Endothelial cell (in vitro differentiated cells): ENCODE data around the gene PLS1. TPM values are rescaled to one million over a fixed set of nuclear protein-coding genes. Genes with fewer than 3 reads are reported as not detected.
"Not testable (repeated sequence)": the region's sequence is repeated elsewhere in the genome, so short reads cannot be mapped to it uniquely, and the experiment has no call there.

Experiments used
- DNase-seq: peaks from one replicate; pipeline ENCODE4 v3.0.0; 2021; ENCODE audit warnings: low spot score
- H3K27ac Mint-ChIP-seq: one replicate; pipeline ENCODE4 v1.8.0; 2021; ENCODE audit warnings: mixed read lengths, inconsistent platforms; ENCODE audit not compliant: unreplicated experiment
- H3K27me3 Mint-ChIP-seq: one replicate; pipeline ENCODE4 v1.8.0; 2021; ENCODE audit warnings: mild to moderate bottlenecking, moderate library complexity, mixed read lengths, inconsistent platforms; ENCODE audit not compliant: unreplicated experiment
- H3K36me3 Mint-ChIP-seq: one replicate; pipeline ENCODE4 v1.8.0; 2021; ENCODE audit warnings: mild to moderate bottlenecking, low read depth, mixed read lengths, inconsistent platforms; ENCODE audit not compliant: unreplicated experiment
- H3K4me1 Mint-ChIP-seq: one replicate; pipeline ENCODE4 v1.8.0; 2021; ENCODE audit warnings: mild to moderate bottlenecking, mixed read lengths, inconsistent platforms; ENCODE audit not compliant: unreplicated experiment
- H3K4me3 Mint-ChIP-seq: one replicate; pipeline ENCODE4 v1.8.0; 2021; ENCODE audit warnings: mild to moderate bottlenecking, mixed read lengths, inconsistent platforms; ENCODE audit not compliant: unreplicated experiment
- H3K9me3 Mint-ChIP-seq: one replicate; pipeline ENCODE4 v1.8.0; 2021; ENCODE audit warnings: mixed read lengths, inconsistent platforms; ENCODE audit not compliant: unreplicated experiment
- total RNA-seq: library from RNA; stranded (reverse); fragmentation: NEBNext Ultra II Directional; extraction: Animal tissue kit (Norgen Biotek cat#: 25700); gene quantifications from one replicate; pipeline ENCODE4 v1.2.1, GENCODE V29; 2021; ENCODE audit not compliant: unreplicated experiment
- TF ChIP-seq, protein P1 (sequence below): fragments of 200-600 bp; sonication (generic); IDR thresholded peaks from one replicate; pipeline ENCODE4 v1.5.0; 2021; ENCODE audit warnings: antibody characterized with exemption; ENCODE audit not compliant: unreplicated experiment

The PLS1 gene
- total RNA-seq, 1 donor from 2014 or later: 2.0 TPM

DNA sequence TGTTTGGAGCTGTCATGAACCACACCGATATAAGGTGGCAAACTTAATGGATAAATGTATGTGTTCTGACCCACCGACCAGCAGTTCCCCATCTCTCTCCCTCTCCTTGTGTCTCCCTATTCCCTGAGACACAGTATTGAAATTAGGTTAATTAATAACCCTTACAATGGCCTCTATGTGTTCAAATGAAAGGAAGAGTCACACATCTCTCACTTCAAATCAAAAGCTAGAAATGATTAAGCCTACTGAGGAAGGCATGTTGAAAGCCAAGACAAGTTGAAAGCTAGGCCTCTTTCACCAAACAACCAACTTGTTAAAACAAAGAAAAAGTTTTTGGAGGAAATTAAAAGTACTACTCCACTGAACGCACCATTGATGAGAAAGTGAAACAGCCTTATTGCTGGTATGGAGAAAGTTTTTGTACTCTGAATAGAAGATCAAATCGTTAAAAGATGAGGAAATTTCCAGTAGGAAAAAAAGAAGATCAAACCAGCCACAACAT lies 32.6 kb upstream of the PLS1 start:
- Mint-ChIP-seq H3K36me3 (peaks cover 5% of the 10 kb centered on the region), H3K27ac (no peak overlapping the region), H3K27me3 (no peaks in the 10 kb centered on the region), H3K4me3 (no peak overlapping the region), H3K9me3 (no peaks in the 10 kb centered on the region), H3K4me1 (no peaks in the 10 kb centered on the region)
- TF ChIP-seq, protein P1, sequence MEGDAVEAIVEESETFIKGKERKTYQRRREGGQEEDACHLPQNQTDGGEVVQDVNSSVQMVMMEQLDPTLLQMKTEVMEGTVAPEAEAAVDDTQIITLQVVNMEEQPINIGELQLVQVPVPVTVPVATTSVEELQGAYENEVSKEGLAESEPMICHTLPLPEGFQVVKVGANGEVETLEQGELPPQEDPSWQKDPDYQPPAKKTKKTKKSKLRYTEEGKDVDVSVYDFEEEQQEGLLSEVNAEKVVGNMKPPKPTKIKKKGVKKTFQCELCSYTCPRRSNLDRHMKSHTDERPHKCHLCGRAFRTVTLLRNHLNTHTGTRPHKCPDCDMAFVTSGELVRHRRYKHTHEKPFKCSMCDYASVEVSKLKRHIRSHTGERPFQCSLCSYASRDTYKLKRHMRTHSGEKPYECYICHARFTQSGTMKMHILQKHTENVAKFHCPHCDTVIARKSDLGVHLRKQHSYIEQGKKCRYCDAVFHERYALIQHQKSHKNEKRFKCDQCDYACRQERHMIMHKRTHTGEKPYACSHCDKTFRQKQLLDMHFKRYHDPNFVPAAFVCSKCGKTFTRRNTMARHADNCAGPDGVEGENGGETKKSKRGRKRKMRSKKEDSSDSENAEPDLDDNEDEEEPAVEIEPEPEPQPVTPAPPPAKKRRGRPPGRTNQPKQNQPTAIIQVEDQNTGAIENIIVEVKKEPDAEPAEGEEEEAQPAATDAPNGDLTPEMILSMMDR: no peak
- no peak for DNase-seq

DNA sequence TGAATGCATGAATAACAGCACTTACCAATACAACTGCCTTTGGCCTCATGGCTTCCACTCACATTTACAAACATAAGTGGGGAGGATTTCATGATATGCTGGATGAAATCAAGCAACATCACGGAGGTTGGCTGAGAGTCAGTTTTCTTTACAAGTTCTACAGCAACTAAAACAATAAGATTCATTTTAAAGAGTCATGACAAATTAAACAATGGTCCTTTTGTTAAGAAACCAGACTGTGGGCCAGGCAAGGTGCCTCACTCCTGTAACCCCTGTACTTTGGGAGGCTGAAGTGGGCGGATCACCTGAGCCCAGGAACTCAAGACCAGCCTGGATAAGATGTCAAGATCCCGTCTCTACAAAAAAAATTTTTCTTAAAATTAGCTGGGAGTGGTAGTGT lies 30.1 kb upstream of the PLS1 start:
- H3K36me3 Mint-ChIP-seq: peaks cover 5% of the 10 kb centered on the region
- no peaks in the 10 kb centered on the region for H3K9me3 Mint-ChIP-seq
- no peaks in the 10 kb centered on the region for H3K27me3 Mint-ChIP-seq
- no peak for DNase-seq
- no peak overlapping the region for H3K27ac Mint-ChIP-seq
- H3K4me3 Mint-ChIP-seq: no peak overlapping the region
- H3K4me1 Mint-ChIP-seq: no peaks in the 10 kb centered on the region
- TF ChIP-seq, protein P1: no peak

DNA sequence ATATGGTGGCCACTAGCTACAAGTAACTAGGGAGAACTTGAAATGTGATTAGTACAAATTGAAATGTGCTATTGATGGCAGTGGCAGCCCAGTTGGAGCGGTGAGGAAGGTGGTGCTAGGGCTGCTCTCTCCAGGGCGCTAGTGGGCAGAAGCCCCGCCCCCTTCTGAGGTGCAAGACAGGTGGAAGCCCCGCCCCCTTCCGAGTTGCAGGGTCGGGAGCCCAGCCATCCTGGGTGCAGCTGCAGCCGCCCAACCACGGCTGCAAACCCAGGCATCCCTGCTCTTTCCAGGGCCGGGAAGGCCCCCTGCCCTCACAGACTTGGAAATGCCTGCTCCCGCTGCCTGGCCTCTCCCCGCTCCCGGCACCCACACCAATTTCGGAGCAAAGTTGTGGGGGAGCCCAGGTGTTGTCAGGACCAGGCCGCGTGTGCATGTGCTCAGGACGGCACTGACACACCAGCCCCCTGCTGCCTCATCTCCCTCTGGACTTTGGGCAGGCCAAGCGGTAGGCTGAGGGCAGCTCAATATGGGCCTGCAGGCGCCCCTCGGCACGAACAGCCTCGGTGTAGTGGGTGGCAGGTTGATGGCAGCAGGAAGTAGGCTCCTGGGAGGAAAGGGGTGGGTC lies 27.7 kb upstream of the PLS1 start:
- Mint-ChIP-seq H3K4me3 (no peak overlapping the region), H3K4me1 (no peaks in the 10 kb centered on the region), H3K27me3 (no peaks in the 10 kb centered on the region), H3K9me3 (no peaks in the 10 kb centered on the region), H3K27ac (no peak overlapping the region), H3K36me3 (peaks cover 3% of the 10 kb centered on the region)
- DNase-seq: no peak
- TF ChIP-seq, protein P1: no peak

DNA sequence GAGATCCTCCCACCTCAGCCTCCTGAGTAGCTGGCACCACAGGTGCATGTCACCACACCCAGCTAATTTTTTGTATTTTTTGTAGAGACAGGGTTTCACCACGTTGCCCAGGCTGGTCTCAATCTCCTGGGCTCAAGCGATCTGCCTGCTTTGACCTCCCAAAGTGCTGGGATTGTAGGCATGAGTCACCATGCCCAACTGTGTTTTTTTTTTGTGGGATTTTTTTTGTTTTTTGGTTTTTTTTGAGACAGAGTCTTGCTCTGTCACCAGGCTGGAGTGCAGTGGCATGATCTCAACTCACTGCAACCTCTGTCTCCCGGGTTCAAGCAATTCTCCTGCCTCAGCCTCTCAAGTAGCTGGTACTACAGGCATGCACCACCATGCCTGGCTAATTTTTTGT lies 26.8 kb upstream of the PLS1 start:
- not testable (repeated sequence) for H3K27me3 Mint-ChIP-seq, H3K27ac Mint-ChIP-seq, H3K4me1 Mint-ChIP-seq

DNA sequence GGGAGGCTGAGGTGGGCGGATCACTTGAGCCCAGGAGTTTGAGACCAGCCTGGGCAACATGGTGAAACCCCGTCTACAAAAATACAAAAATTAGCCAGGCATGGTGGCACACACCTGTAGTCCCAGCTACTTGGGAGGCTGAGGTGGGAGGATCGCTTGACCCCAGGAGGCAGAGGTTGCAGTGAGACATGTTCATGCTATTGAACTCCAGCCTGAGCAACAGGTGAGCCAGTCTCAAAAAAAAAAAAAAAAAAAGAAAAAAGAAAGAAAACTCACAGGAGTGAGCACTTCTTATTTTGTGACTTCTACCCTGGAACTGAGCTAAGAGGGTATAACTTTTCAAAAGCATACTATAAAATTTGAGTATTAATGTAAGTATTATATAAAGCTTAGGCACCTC lies 22.0 kb upstream of the PLS1 start:
- H3K36me3 Mint-ChIP-seq, H3K9me3 Mint-ChIP-seq, H3K27me3 Mint-ChIP-seq, DNase-seq, H3K4me3 Mint-ChIP-seq, H3K4me1 Mint-ChIP-seq, H3K27ac Mint-ChIP-seq: not testable (repeated sequence)

More for the DNA sequence above, 26.8 kb upstream of the PLS1 start:
- not testable (repeated sequence) for H3K36me3 Mint-ChIP-seq, H3K9me3 Mint-ChIP-seq, H3K4me3 Mint-ChIP-seq, DNase-seq

DNA sequence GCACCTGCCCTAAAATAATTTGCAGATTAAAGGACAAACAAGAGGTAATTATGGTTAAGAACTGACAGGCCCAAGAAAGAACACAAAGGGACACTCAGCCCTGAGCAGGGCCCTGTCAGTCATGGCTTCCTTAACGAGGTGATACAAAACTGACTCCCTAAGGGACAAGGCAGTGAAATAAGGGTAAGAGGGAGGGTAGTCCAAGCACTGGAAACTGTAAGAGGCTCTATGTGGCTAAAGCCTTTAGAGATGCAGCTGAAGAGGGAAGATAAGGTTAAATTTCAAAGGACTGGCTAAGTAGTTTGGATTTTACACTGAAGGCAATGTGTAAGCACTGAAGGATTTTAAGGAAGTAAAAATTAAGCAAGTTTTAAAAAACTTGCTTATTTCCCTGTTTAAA lies 21.5 kb upstream of the PLS1 start:
- H3K4me1 Mint-ChIP-seq: peaks cover 8% of the 10 kb centered on the region
- DNase-seq: no peak
- peaks cover 4% of the 10 kb centered on the region for H3K36me3 Mint-ChIP-seq
- TF ChIP-seq, protein P1: no peak
- H3K9me3 Mint-ChIP-seq: no peaks in the 10 kb centered on the region
- no peak overlapping the region for H3K4me3 Mint-ChIP-seq
- peaks cover 4% of the 10 kb centered on the region for H3K27me3 Mint-ChIP-seq
- H3K27ac Mint-ChIP-seq: no peak overlapping the region
